Activated naive CD4-positive, alpha-beta T cell treated with anti-CD3 and anti-CD28 coated beads, Interleukin-2, amount 50 U/mL, for 72 hours (primary cell): ENCODE results near the gene ITGB4. TPM values are rescaled to one million over a fixed set of nuclear protein-coding genes. Genes with fewer than 3 reads are reported as not detected.

Experiments
- total RNA-seq, 2 donors: library from RNA; stranded (reverse); gene quantifications; one replicate each; pipeline ENCODE4 v1.2.3, GENCODE V29; 2022

Gene ITGB4
- total RNA-seq, 2 donors from 2014 or later = 0.76 to 1.1 TPM

Other genes starting within 250 kb of the ITGB4 start
- gene CASKIN2, start 205.9 kb upstream of the ITGB4 start, total RNA-seq = 1 to 10 TPM; 1.7 to 3.5 TPM
- 10 to 100 TPM; 26.8 to 45.5 TPM for gene TSEN54, start 204.9 kb upstream of the ITGB4 start, total RNA-seq
- gene LLGL2, start 195.8 kb upstream of the ITGB4 start, total RNA-seq = 10 to 100 TPM; 12.0 to 12.8 TPM
- 10 to 100 TPM; 38.4 to 45.0 TPM for gene MYO15B, start 133.7 kb upstream of the ITGB4 start, total RNA-seq
- under 1 TPM; 0.06 to 0.32 TPM for gene SMIM5, start 88.0 kb upstream of the ITGB4 start, total RNA-seq
- 10 to 100 TPM; 35.1 to 47.4 TPM for gene RECQL5, start 54.3 kb upstream of the ITGB4 start, total RNA-seq
- gene SAP30BP, start 54.1 kb upstream of the ITGB4 start, total RNA-seq = 10 to 100 TPM; 76.3 to 78.8 TPM
- gene GALK1, start 43.7 kb downstream of the ITGB4 start, total RNA-seq = 10 to 100 TPM; 54.7 to 74.8 TPM
- 10 to 100 TPM; 15.3 to 29.3 TPM for gene UNK, start 63.3 kb downstream of the ITGB4 start, total RNA-seq
- gene UNC13D, start 122.9 kb downstream of the ITGB4 start, total RNA-seq = 100 to 1,000 TPM; 128 to 143 TPM
- 100 to 1,000 TPM in 1 of 2 donors, 10 to 100 TPM in 1; 78.2 to 144 TPM for gene WBP2, start 133.9 kb downstream of the ITGB4 start, total RNA-seq
- gene TRIM47, start 157.1 kb downstream of the ITGB4 start, total RNA-seq = 10 to 100 TPM; 11.5 to 26.2 TPM
- 10 to 100 TPM; 16.2 to 31.9 TPM for gene TRIM65, start 175.5 kb downstream of the ITGB4 start, total RNA-seq
- gene MRPL38, start 183.4 kb downstream of the ITGB4 start, total RNA-seq = 100 to 1,000 TPM; 101 to 105 TPM
- 10 to 100 TPM; 13.3 to 20.6 TPM for gene FBF1, start 219.6 kb downstream of the ITGB4 start, total RNA-seq